Hematopoietic multipotent progenitor cell (in vitro differentiated cells): ENCODE results near the gene ZFP69B. TPM values are rescaled to one million over a fixed set of nuclear protein-coding genes. Genes with fewer than 3 reads are reported as not detected.
"Not testable (repeated sequence)": the region's sequence is repeated elsewhere in the genome, so short reads cannot be mapped to it uniquely, and the experiment has no call there.

Source experiments
- DNase-seq, 3 donors: peaks; one replicate each; pipeline ENCODE4 v3.0.0-alpha.2; 2011 to 2015; ENCODE audit warnings: low read depth in 2 of 3, low spot score in 2 of 3
- total RNA-seq: library from RNA; depleted of rRNA; stranded (reverse); fragments of >200 nt; gene quantifications from one replicate; pipeline ENCODE4 v1.2.3, GENCODE V29; 2012

Gene ZFP69B
- total RNA-seq, 1 donor: 1.1 TPM

GRCh38 chr1:40435471-40435870 lies 14.8 kb upstream of the ZFP69B start:
- DNase-seq: no peak

GRCh38 chr1:40435876-40436275 lies 14.4 kb upstream of the ZFP69B start:
- no peak for DNase-seq

GRCh38 chr1:40438391-40439015 lies 11.8 kb upstream of the ZFP69B start:
- peak in 2 of 3 donors; percentile 31 to 43 for DNase-seq

GRCh38 chr1:40439247-40439646 lies 11.0 kb upstream of the ZFP69B start:
- no peak for DNase-seq

GRCh38 chr1:40450495-40451237 lies 390 bp downstream of the ZFP69B start:
- peak; percentile 23 to 76 (median 75) for DNase-seq

GRCh38 chr1:40451238-40451585 lies 936 bp downstream of the ZFP69B start:
- DNase-seq: no peak

- DNase-seq: no peak
Observed at GRCh38 chr1:40454873-40455272, 4.6 kb downstream of the ZFP69B start.

GRCh38 chr1:40462956-40463590 lies 12.8 kb downstream of the ZFP69B start:
- DNase-seq: peak in 1 of 3 donors; percentile 28

GRCh38 chr1:40469327-40469726 lies 19.1 kb downstream of the ZFP69B start:
- no peak for DNase-seq

- no peak for DNase-seq
Observed at GRCh38 chr1:40475268-40475667, 25.0 kb downstream of the ZFP69B start.

GRCh38 chr1:40476924-40477677 lies 26.8 kb downstream of the ZFP69B start, which contains the start of gene ZFP69:
Gene ZFP69 (plus strand): TSS chr1:40477290. CDS start chr1:40479362, 2,072 bp downstream.
- peak in 2 of 3 donors; percentile 79 to 87 for DNase-seq

GRCh38 chr1:40477678-40478053 lies 27.4 kb downstream of the ZFP69B start:
- DNase-seq: peak in 1 of 3 donors; percentile 9

GRCh38 chr1:40478276-40478675 lies 28.0 kb downstream of the ZFP69B start:
- DNase-seq: no peak

GRCh38 chr1:40479156-40479555 lies 28.9 kb downstream of the ZFP69B start:
- no peak for DNase-seq

GRCh38 chr1:40495315-40495903 lies 45.1 kb downstream of the ZFP69B start:
- peak in 1 of 3 donors; percentile 22 for DNase-seq

GRCh38 chr1:40502651-40503050 lies 52.4 kb downstream of the ZFP69B start:
- not testable (repeated sequence) for DNase-seq

GRCh38 chr1:40507973-40508372 lies 57.7 kb downstream of the ZFP69B start:
- DNase-seq: peak in 1 of 3 donors; percentile 3

GRCh38 chr1:40508375-40509341 lies 58.4 kb downstream of the ZFP69B start, which contains the start of gene EXO5:
Gene EXO5 (plus strand): TSS chr1:40508767. CDS start chr1:40514545, 5,778 bp downstream.
- DNase-seq: peak; percentile 35 to 72 (median 71)
